GM10266 (cell line): ENCODE data around the gene PEX13.

Experiments
- DNase-seq: peaks from one replicate; pipeline ENCODE4 v3.0.0; 2012; ENCODE audit errors: extremely low spot score
- TF ChIP-seq, protein P1 (sequence below): IDR thresholded peaks from 2 replicates; pipeline ENCODE4 v1.5.1; 2012; ENCODE audit warnings: mild to moderate bottlenecking, low read depth; ENCODE audit not compliant: control insufficient read depth, insufficient read depth; ENCODE audit errors: missing control alignments

Gene PEX13

DNA sequence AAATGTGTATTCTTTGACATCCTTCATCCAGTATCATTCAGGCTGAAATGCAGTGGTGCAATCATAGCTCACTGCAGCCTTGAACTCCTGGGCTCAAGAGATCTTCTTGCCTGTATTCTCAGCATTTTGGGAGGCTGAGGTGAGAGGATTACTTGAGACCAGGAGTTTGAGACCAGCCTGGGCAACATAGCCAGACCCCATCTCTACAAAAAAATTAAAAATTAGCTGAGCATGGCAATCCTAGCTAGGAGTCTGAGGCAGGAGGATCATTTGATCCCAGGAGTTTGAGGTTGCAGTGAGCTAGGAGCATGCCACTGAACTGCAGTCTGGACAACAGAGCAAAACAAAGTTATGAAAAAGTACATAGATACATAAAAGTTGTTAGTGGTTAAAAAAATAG lies 72.3 kb downstream of the PEX13 start:
- TF ChIP-seq, protein P1, sequence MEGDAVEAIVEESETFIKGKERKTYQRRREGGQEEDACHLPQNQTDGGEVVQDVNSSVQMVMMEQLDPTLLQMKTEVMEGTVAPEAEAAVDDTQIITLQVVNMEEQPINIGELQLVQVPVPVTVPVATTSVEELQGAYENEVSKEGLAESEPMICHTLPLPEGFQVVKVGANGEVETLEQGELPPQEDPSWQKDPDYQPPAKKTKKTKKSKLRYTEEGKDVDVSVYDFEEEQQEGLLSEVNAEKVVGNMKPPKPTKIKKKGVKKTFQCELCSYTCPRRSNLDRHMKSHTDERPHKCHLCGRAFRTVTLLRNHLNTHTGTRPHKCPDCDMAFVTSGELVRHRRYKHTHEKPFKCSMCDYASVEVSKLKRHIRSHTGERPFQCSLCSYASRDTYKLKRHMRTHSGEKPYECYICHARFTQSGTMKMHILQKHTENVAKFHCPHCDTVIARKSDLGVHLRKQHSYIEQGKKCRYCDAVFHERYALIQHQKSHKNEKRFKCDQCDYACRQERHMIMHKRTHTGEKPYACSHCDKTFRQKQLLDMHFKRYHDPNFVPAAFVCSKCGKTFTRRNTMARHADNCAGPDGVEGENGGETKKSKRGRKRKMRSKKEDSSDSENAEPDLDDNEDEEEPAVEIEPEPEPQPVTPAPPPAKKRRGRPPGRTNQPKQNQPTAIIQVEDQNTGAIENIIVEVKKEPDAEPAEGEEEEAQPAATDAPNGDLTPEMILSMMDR: no peak

DNA sequence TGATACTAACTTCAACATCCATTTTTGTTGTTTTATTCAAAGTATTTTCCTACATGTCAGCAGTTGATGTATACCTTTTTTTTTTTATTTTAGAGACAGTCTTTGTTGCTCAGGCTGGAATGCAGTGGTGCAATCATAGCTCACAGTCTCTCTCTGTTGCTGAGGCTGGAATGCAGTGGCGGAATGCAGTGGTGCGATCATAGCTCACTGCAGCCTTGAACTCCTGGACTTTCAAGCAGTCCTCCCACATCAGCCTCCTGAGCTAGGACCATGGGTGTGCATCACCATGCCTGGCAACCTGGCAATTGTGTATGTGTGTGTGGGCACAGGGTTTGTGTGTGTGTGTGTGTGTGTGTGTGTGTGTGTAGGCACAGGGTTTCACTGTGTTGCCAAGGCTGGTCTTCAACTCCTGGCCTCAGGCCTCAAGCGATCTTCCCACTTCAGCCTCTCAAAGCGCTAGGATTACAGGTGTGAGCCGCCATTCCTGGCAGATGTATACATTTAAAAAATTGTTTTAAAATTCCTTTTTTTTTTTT lies 72.9 kb downstream of the PEX13 start:
- TF ChIP-seq, protein P1: no peak
- DNase-seq: no peak

More for the DNA sequence above, 72.3 kb downstream of the PEX13 start:
- DNase-seq: no peak

DNA sequence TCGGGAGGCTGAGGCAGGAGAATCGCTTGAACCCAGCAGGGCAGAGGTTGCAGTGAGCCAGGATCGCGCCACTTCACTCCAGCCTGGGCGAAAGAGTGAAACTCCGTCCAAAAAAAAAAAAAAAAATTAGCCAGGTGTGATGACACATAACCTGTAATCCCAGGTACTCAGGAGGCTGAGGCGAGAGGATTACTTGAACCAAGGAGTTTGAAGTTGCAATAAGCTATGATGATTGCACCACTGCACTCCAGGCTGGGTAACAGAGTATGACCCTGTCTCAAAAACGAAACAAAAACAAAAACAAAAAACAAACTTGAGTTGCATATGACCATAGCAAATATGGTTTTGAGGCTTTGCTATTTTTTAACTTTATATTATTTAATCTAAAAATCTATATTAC lies 74.0 kb downstream of the PEX13 start:
- TF ChIP-seq, protein P1: no peak
- DNase-seq: no peak

DNA sequence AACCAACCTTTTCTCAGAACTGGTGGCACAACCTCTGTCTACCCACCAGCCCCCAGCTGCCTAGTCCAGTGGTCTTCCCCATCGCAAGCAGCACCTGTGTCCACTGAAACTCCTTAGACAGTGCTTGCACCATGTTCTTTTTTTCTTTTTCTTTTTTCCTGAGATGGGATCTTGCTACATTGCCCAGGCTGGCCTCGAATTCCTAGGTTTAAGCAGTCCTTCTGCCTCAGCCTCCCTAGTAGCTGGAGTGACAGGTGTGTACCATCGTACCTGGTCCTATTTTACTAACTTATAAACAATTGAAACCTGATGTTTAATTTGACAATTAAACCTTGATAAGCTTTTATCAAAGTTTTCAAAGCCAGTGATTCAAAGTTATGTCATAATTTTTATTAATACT lies 78.9 kb downstream of the PEX13 start:
- no peak for DNase-seq
- TF ChIP-seq, protein P1: no peak

DNA sequence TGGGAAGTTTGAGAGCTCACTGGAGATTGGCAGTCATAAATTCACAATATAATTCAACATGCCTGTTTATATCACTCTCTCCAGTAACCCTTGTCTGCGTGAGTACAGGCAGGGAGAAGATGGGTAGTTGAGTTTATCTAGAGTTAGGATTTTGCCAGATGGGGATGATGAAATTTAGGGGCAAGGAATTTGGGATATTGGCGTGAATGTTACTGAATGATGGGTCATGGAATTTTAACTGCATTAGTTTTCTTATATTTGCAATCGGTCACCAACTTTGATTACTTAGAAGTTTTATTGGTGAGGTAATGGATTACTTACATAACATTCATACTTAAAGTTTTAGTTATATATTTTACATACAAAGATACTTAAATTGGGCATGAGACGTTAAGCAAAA lies 83.3 kb downstream of the PEX13 start:
- DNase-seq: no peak
- TF ChIP-seq, protein P1: no peak
